Loucy (cell line): ENCODE results near the gene OR6N2.

Experiments
- H2AFZ ChIP-seq: fragments of 200-600 bp; sonication (generic); 2 replicates; pipeline ENCODE4 v1.6.0; 2016; ENCODE audit warnings: antibody characterized with exemption, mild to moderate bottlenecking, low read length, moderate library complexity
- H3F3A ChIP-seq: fragments of 200-600 bp; 2 replicates; pipeline ENCODE4 v1.6.0; 2016; ENCODE audit warnings: antibody characterized with exemption, low read depth, mild to moderate bottlenecking
- H3K27me3 ChIP-seq: fragments of 200-600 bp; sonication (generic); 2 replicates; pipeline ENCODE4 v1.6.1; 2014; ENCODE audit warnings: low read length, mild to moderate bottlenecking; ENCODE audit not compliant: insufficient read depth, poor library complexity, severe bottlenecking
- H3K36me3 ChIP-seq: fragments of 200-600 bp; sonication (generic); 2 replicates; pipeline ENCODE4 v1.6.1; 2016; ENCODE audit warnings: low read length; ENCODE audit not compliant: insufficient read depth
- H3K4me1 ChIP-seq: fragments of 200-600 bp; sonication (generic); 2 replicates; pipeline ENCODE4 v1.5.1; 2014; ENCODE audit warnings: low read length, mild to moderate bottlenecking; ENCODE audit not compliant: insufficient read depth, poor library complexity, severe bottlenecking
- H3K4me2 ChIP-seq: fragments of 200-600 bp; sonication (generic); 2 replicates; pipeline ENCODE4 v1.6.0; 2014; ENCODE audit warnings: antibody characterized with exemption, low read length, low read depth, mild to moderate bottlenecking; ENCODE audit not compliant: poor library complexity, severe bottlenecking
- H3K4me3 ChIP-seq: fragments of 200-600 bp; sonication (generic); 2 replicates; pipeline ENCODE4 v1.5.1; 2014; ENCODE audit warnings: low read length, mild to moderate bottlenecking, mixed read lengths; ENCODE audit not compliant: poor library complexity, severe bottlenecking
- H3K79me2 ChIP-seq: fragments of 200-600 bp; sonication (generic); 2 replicates; pipeline ENCODE4 v1.6.1; 2014; ENCODE audit warnings: low read length; ENCODE audit not compliant: insufficient read depth
- H3K9ac ChIP-seq: fragments of 200-600 bp; sonication (generic); 2 replicates; pipeline ENCODE4 v1.6.0; 2014; ENCODE audit warnings: mild to moderate bottlenecking, low read depth, low read length, moderate library complexity; ENCODE audit not compliant: poor library complexity, severe bottlenecking
- H3K9me2 ChIP-seq: fragments of 200-600 bp; sonication (generic); replicated peaks from 2 replicates; pipeline ENCODE4 v1.6.1; 2016; ENCODE audit warnings: low read depth, low read length, mixed read lengths
- H3K9me3 ChIP-seq: fragments of 200-600 bp; sonication (generic); 2 replicates; pipeline ENCODE4 v1.6.1; 2014; ENCODE audit warnings: mild to moderate bottlenecking, antibody characterized with exemption, low read length, low read depth; ENCODE audit not compliant: insufficient read depth
- H4K20me1 ChIP-seq: fragments of 200-600 bp; sonication (generic); 2 replicates; pipeline ENCODE4 v1.6.0; 2014; ENCODE audit warnings: antibody characterized with exemption, low read length, mild to moderate bottlenecking; ENCODE audit not compliant: insufficient read depth, poor library complexity, severe bottlenecking
- EZH2phosphoT487 ChIP-seq: fragments of 200-600 bp; IDR thresholded peaks from 2 replicates; pipeline ENCODE4 v1.6.1; 2018; ENCODE audit warnings: antibody characterized with exemption, mild to moderate bottlenecking, moderate library complexity, borderline replicate concordance
- TF ChIP-seq, protein P1 (sequence below): fragments of 200-600 bp; sonication (generic); conservative IDR thresholded peaks from 2 replicates; pipeline ENCODE4 v1.5.1; 2014; ENCODE audit warnings: mild to moderate bottlenecking, antibody characterized with exemption, low read length

The OR6N2 gene

DNA sequence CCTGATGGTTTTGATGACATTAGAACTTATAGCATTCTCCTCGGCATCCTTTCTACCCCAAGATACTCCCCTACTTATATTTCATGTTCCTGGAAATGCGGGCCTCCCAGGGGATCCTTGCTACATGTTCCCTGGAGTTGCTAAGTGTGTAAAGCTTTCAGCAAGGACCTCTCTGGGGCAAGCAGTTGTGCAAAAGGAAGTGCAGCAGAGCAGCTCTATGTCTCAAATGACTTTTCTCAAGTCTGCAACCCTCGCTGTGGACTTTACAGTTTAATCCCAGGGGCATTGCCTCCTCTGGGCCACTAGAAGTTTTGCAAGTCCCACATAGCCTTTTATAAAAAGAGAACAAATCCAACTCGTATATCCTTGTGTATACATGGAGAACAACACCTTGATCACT is 29.3 kb upstream of the OR6N2 start:
- Histone ChIP-seq H3K4me1 (no peaks in the 10 kb centered on the region), H4K20me1 (no peaks in the 10 kb centered on the region), H3K4me2 (no peak overlapping the region), H3K9me2 (no peaks in the 10 kb centered on the region), H3K9ac (no peak overlapping the region), H3F3A (no peaks in the 10 kb centered on the region), H3K27me3 (no peaks in the 10 kb centered on the region), H3K9me3 (no peaks in the 10 kb centered on the region), H3K79me2 (no peaks in the 10 kb centered on the region), H2AFZ (0 out of 2 replicates have a peak overlapping the region, but pooled peaks have one; percentile 33), H3K36me3 (no peaks in the 10 kb centered on the region), H3K4me3 (no peak overlapping the region)
- TF ChIP-seq EZH2phosphoT487: no peak
- TF ChIP-seq, protein P1, sequence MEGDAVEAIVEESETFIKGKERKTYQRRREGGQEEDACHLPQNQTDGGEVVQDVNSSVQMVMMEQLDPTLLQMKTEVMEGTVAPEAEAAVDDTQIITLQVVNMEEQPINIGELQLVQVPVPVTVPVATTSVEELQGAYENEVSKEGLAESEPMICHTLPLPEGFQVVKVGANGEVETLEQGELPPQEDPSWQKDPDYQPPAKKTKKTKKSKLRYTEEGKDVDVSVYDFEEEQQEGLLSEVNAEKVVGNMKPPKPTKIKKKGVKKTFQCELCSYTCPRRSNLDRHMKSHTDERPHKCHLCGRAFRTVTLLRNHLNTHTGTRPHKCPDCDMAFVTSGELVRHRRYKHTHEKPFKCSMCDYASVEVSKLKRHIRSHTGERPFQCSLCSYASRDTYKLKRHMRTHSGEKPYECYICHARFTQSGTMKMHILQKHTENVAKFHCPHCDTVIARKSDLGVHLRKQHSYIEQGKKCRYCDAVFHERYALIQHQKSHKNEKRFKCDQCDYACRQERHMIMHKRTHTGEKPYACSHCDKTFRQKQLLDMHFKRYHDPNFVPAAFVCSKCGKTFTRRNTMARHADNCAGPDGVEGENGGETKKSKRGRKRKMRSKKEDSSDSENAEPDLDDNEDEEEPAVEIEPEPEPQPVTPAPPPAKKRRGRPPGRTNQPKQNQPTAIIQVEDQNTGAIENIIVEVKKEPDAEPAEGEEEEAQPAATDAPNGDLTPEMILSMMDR: no peak

DNA sequence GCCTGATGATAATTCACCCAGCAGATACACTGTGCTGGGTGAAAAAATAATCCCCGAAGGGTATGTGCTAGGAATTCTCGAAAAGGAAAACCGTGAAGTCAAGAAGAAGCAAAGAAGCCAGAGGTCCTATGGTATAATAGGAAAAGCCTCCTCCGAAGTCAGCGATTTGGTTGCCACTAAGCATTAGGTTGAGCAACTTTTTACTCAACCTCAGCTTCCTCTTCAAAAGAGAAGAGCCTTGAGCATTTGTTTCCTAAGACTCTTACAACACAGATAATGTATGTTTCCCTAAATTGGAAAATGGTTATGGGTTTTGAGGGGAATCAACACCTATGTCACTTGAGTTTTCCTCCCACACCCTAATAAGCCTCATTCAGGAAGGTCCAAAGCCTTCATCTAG is 28.9 kb upstream of the OR6N2 start:
- Histone ChIP-seq H3K4me1 (no peaks in the 10 kb centered on the region), H3K9ac (no peak overlapping the region), H2AFZ (0 out of 2 replicates have a peak overlapping the region, but pooled peaks have one; percentile 33), H3K79me2 (no peaks in the 10 kb centered on the region), H3K36me3 (no peaks in the 10 kb centered on the region), H3K4me3 (no peak overlapping the region), H3K9me3 (no peaks in the 10 kb centered on the region), H4K20me1 (no peaks in the 10 kb centered on the region), H3K4me2 (no peak overlapping the region), H3K27me3 (no peaks in the 10 kb centered on the region), H3K9me2 (no peaks in the 10 kb centered on the region), H3F3A (no peaks in the 10 kb centered on the region)
- no peak for TF ChIP-seq EZH2phosphoT487
- TF ChIP-seq, protein P1: no peak

GRCh38 chr1:158809256-158809655 is 28.3 kb upstream of the OR6N2 start:
- Histone ChIP-seq H3K9ac (no peak overlapping the region), H3F3A (no peaks in the 10 kb centered on the region), H3K79me2 (no peaks in the 10 kb centered on the region), H4K20me1 (no peaks in the 10 kb centered on the region), H3K27me3 (no peaks in the 10 kb centered on the region), H2AFZ (no peak overlapping the region), H3K4me1 (no peaks in the 10 kb centered on the region), H3K4me3 (no peak overlapping the region), H3K36me3 (no peaks in the 10 kb centered on the region), H3K4me2 (no peak overlapping the region), H3K9me3 (no peaks in the 10 kb centered on the region), H3K9me2 (no peaks in the 10 kb centered on the region)
- no peak for TF ChIP-seq EZH2phosphoT487
- TF ChIP-seq, protein P1: no peak
